Activated T-cell treated with anti-CD3 and anti-CD28 coated beads, Interleukin-2, amount 50 U/mL, for 4 hours (primary cell): Measurements from ENCODE around the gene BUB3. TPM values are rescaled to one million over a fixed set of nuclear protein-coding genes. Genes with fewer than 3 reads are reported as not detected.

Experiments used
- ATAC-seq, 2 donors: fragments of 200-7000 bp; cut with Tn5 transposase; one replicate each; pipeline ENCODE4 v1.10.0; 2021
- DNase-seq: peaks from one replicate; pipeline ENCODE4 v3.0.0-alpha.2; 2020
- H3K27me3 Mint-ChIP-seq: one replicate; pipeline ENCODE4 v1.8.0; 2021; ENCODE audit warnings: low read depth, mixed read lengths
- H3K36me3 Mint-ChIP-seq: one replicate; pipeline ENCODE4 v1.8.0; 2022; ENCODE audit warnings: mixed read lengths; ENCODE audit not compliant: insufficient read depth
- H3K4me1 Mint-ChIP-seq: one replicate; pipeline ENCODE4 v1.8.0; 2021; ENCODE audit warnings: low read depth, mixed read lengths
- H3K4me3 Mint-ChIP-seq: one replicate; pipeline ENCODE4 v1.8.0; 2021; ENCODE audit warnings: mild to moderate bottlenecking, moderate library complexity, mixed read lengths
- H3K9me3 Mint-ChIP-seq: one replicate; pipeline ENCODE4 v1.8.0; 2021; ENCODE audit warnings: mixed read lengths
- total RNA-seq, 3 donors: library from RNA; stranded (reverse); gene quantifications; one replicate each; pipeline ENCODE4 v1.2.1, GENCODE V29; 2021

The BUB3 gene
- total RNA-seq, 3 donors from 2014 or later = 169 to 185 (median 173) TPM

GRCh38 chr10:123146894-123147634 lies 7.1 kb upstream of the BUB3 start:
- H3K27me3 Mint-ChIP-seq = peaks cover 71% of the 10 kb centered on the region
- peaks cover 2% of the 10 kb centered on the region for H3K36me3 Mint-ChIP-seq
- H3K4me1 Mint-ChIP-seq = peaks cover 67% of the 10 kb centered on the region
- no peaks in the 10 kb centered on the region for H3K9me3 Mint-ChIP-seq
- DNase-seq = no peak
- H3K4me3 Mint-ChIP-seq = peak overlapping the region; percentile 24
- no peak for ATAC-seq

- Mint-ChIP-seq H3K4me3 (peak within 1 kb of the TSS; percentile 69), H3K27me3 (peaks cover 65% of the 10 kb centered on the region), H3K9me3 (no peaks in the 10 kb centered on the region), H3K36me3 (peaks cover 2% of the 10 kb centered on the region), H3K4me1 (peaks cover 63% of the 10 kb centered on the region)
- ATAC-seq = peak; percentile 18 to 24
- DNase-seq = peak; percentile 27
Measured at GRCh38 chr10:123147635-123148413, 6.4 kb upstream of the BUB3 start, which contains the start of gene HMX2. HMX2 (plus strand) TSS chr10:123148136; CDS start chr10:123148379, 243 bp downstream.

- H3K36me3 Mint-ChIP-seq = peaks cover 2% of the 10 kb centered on the region
- peak overlapping the region; percentile 69 for H3K4me3 Mint-ChIP-seq
- peaks cover 62% of the 10 kb centered on the region for H3K4me1 Mint-ChIP-seq
- DNase-seq (no peak), ATAC-seq (no peak)
- no peaks in the 10 kb centered on the region for H3K9me3 Mint-ChIP-seq
- peaks cover 57% of the 10 kb centered on the region for H3K27me3 Mint-ChIP-seq
Measured at GRCh38 chr10:123148414-123149161, 5.6 kb upstream of the BUB3 start.

- peak overlapping the region; percentile 69 for H3K4me3 Mint-ChIP-seq
- H3K36me3 Mint-ChIP-seq = peaks cover 2% of the 10 kb centered on the region
- H3K4me1 Mint-ChIP-seq = peaks cover 60% of the 10 kb centered on the region
- peaks cover 52% of the 10 kb centered on the region for H3K27me3 Mint-ChIP-seq
- H3K9me3 Mint-ChIP-seq = no peaks in the 10 kb centered on the region
- DNase-seq (no peak), ATAC-seq (no peak)
Measured at GRCh38 chr10:123149162-123149567, 5.0 kb upstream of the BUB3 start.

- Mint-ChIP-seq H3K4me1 (peaks cover 55% of the 10 kb centered on the region), H3K9me3 (no peaks in the 10 kb centered on the region), H3K27me3 (peaks cover 47% of the 10 kb centered on the region), H3K4me3 (peak overlapping the region; percentile 80), H3K36me3 (peaks cover 2% of the 10 kb centered on the region)
- ATAC-seq (no peak), DNase-seq (peak; percentile 43)
Measured at GRCh38 chr10:123149568-123150270, 4.5 kb upstream of the BUB3 start.

GRCh38 chr10:123150271-123150985 lies 3.8 kb upstream of the BUB3 start:
- DNase-seq (peak; percentile 48), ATAC-seq (no peak)
- peaks cover 40% of the 10 kb centered on the region for H3K27me3 Mint-ChIP-seq
- H3K9me3 Mint-ChIP-seq = no peaks in the 10 kb centered on the region
- H3K36me3 Mint-ChIP-seq = peaks cover 6% of the 10 kb centered on the region
- peaks cover 50% of the 10 kb centered on the region for H3K4me1 Mint-ChIP-seq
- H3K4me3 Mint-ChIP-seq = peak overlapping the region; percentile 80

GRCh38 chr10:123150986-123151736 lies 3.0 kb upstream of the BUB3 start:
- ATAC-seq = no peak
- Mint-ChIP-seq H3K36me3 (peaks cover 10% of the 10 kb centered on the region), H3K9me3 (no peaks in the 10 kb centered on the region), H3K27me3 (peaks cover 32% of the 10 kb centered on the region), H3K4me1 (peaks cover 52% of the 10 kb centered on the region), H3K4me3 (peak overlapping the region; percentile 80)
- DNase-seq = peak; percentile 37

GRCh38 chr10:123151737-123152135 lies 2.5 kb upstream of the BUB3 start:
- peaks cover 29% of the 10 kb centered on the region for H3K27me3 Mint-ChIP-seq
- H3K36me3 Mint-ChIP-seq = peaks cover 14% of the 10 kb centered on the region
- peak overlapping the region; percentile 80 for H3K4me3 Mint-ChIP-seq
- DNase-seq = no peak
- no peaks in the 10 kb centered on the region for H3K9me3 Mint-ChIP-seq
- peaks cover 56% of the 10 kb centered on the region for H3K4me1 Mint-ChIP-seq
- no peak for ATAC-seq

GRCh38 chr10:123153486-123154091 lies 613 bp upstream of the BUB3 start:
- no peaks in the 10 kb centered on the region for H3K9me3 Mint-ChIP-seq
- H3K27me3 Mint-ChIP-seq = peaks cover 23% of the 10 kb centered on the region
- peak overlapping the region; percentile 91 for H3K4me3 Mint-ChIP-seq
- DNase-seq = no peak
- ATAC-seq = no peak
- peaks cover 68% of the 10 kb centered on the region for H3K4me1 Mint-ChIP-seq
- peaks cover 31% of the 10 kb centered on the region for H3K36me3 Mint-ChIP-seq

GRCh38 chr10:123154711-123155505 lies 706 bp downstream of the BUB3 start:
- Mint-ChIP-seq H3K4me3 (peak overlapping the region; percentile 91), H3K9me3 (no peaks in the 10 kb centered on the region), H3K27me3 (peaks cover 15% of the 10 kb centered on the region), H3K36me3 (peaks cover 38% of the 10 kb centered on the region), H3K4me1 (peaks cover 73% of the 10 kb centered on the region)
- peak; percentile 44 to 50 for ATAC-seq
- peak; percentile 21 for DNase-seq

GRCh38 chr10:123156078-123156477 lies 1.9 kb downstream of the BUB3 start:
- H3K4me3 Mint-ChIP-seq = peak overlapping the region; percentile 91
- H3K36me3 Mint-ChIP-seq = peaks cover 45% of the 10 kb centered on the region
- H3K27me3 Mint-ChIP-seq = peaks cover 5% of the 10 kb centered on the region
- peaks cover 74% of the 10 kb centered on the region for H3K4me1 Mint-ChIP-seq
- ATAC-seq (no peak), DNase-seq (no peak)
- H3K9me3 Mint-ChIP-seq = no peaks in the 10 kb centered on the region

- peak overlapping the region; percentile 2 for H3K4me3 Mint-ChIP-seq
- H3K27me3 Mint-ChIP-seq = no peaks in the 10 kb centered on the region
- DNase-seq = no peak
- ATAC-seq = no peak
- no peaks in the 10 kb centered on the region for H3K9me3 Mint-ChIP-seq
- peaks cover 76% of the 10 kb centered on the region for H3K4me1 Mint-ChIP-seq
- H3K36me3 Mint-ChIP-seq = peaks cover 54% of the 10 kb centered on the region
Measured at GRCh38 chr10:123157210-123157609, 3.0 kb downstream of the BUB3 start.
